Measurements from ENCODE around the gene LRRC56. TPM values are rescaled to one million over a fixed set of nuclear protein-coding genes. Genes with fewer than 3 reads are reported as not detected.

Gene LRRC56
- total and polyA plus RNA-seq, 4 donors: 0.25 to 1.5 (median 1.2) TPM

GRCh38 chr11:499201-500076, 37.9 kb upstream of the LRRC56 start:
- intact Hi-C loops (cut with DNase I): loop anchor here in 1 of 2 donors (10.0 kb wide), 1 partner anchor 45 kb away; the partner anchor contains the start of gene PTDSS2
- no peak overlapping the region for H3K27ac ChIP-seq (ENCODE audit: low read depth in 1 of 2, low read length in 2 of 2)
- H3K4me3 ChIP-seq (ENCODE audit: low read length in 2 of 2): no peak overlapping the region
- 91 to 94% methylated on average over 23 to 24 of the region's 24 CpGs for WGBS, 2 donors
- H3K9me3 ChIP-seq (ENCODE audit: control insufficient read depth, low read length): no peaks in the 10 kb centered on the region
- ATAC-seq (ENCODE audit: low FRiP score): no peak
- H3K4me1 ChIP-seq (ENCODE audit: control insufficient read depth in 1 of 2, insufficient read depth in 2 of 2, low read length in 2 of 2): no peaks in the 10 kb centered on the region
- H3K36me3 ChIP-seq (ENCODE audit: control insufficient read depth in 1 of 2, insufficient read depth in 2 of 2, low read length in 1 of 2): peaks cover 0 to 16% of the 10 kb centered on the region in 2 donors
- H3K27me3 ChIP-seq (ENCODE audit: control insufficient read depth in 1 of 2, insufficient read depth in 2 of 2, low read length in 1 of 2): no peaks in the 10 kb centered on the region
- peak; percentile 42 to 70 for DNase-seq

GRCh38 chr11:501001-501682, 36.2 kb upstream of the LRRC56 start:
- peak in 1 of 2 donors; percentile 28 for DNase-seq
- intact Hi-C loops (cut with DNase I): loop anchor here in 1 of 2 donors (10.0 kb wide), 1 partner anchor 46 kb away; the partner anchor contains the start of gene PTDSS2
- H3K27ac ChIP-seq (ENCODE audit: low read depth in 1 of 2, low read length in 2 of 2): no peak overlapping the region
- no peak overlapping the region for H3K4me3 ChIP-seq (ENCODE audit: low read length in 2 of 2)
- no peak for ATAC-seq (ENCODE audit: low FRiP score)
- peaks cover 0 to 16% of the 10 kb centered on the region in 2 donors for H3K36me3 ChIP-seq (ENCODE audit: control insufficient read depth in 1 of 2, insufficient read depth in 2 of 2, low read length in 1 of 2)
- H3K4me1 ChIP-seq (ENCODE audit: control insufficient read depth in 1 of 2, insufficient read depth in 2 of 2, low read length in 2 of 2): no peaks in the 10 kb centered on the region
- H3K9me3 ChIP-seq (ENCODE audit: control insufficient read depth, low read length): no peaks in the 10 kb centered on the region
- H3K27me3 ChIP-seq (ENCODE audit: control insufficient read depth in 1 of 2, insufficient read depth in 2 of 2, low read length in 1 of 2): no peaks in the 10 kb centered on the region
- 91% methylated on average over 24 of the region's 24 CpGs for WGBS, 2 donors

GRCh38 chr11:501683-502287, 35.5 kb upstream of the LRRC56 start:
- DNase-seq (peak in 1 of 2 donors; percentile 46), ATAC-seq (ENCODE audit: low FRiP score) (no peak)
- WGBS, 2 donors: 80 to 82% methylated on average over 19 of the region's 19 CpGs
- no peak overlapping the region for H3K27ac ChIP-seq (ENCODE audit: low read depth in 1 of 2, low read length in 2 of 2)
- intact Hi-C loops (cut with DNase I): loop anchor here in 1 of 2 donors (10.0 kb wide), 1 partner anchor 47 kb away; the partner anchor contains the start of gene PTDSS2
- H3K27me3 ChIP-seq (ENCODE audit: control insufficient read depth in 1 of 2, insufficient read depth in 2 of 2, low read length in 1 of 2): no peaks in the 10 kb centered on the region
- no peak overlapping the region for H3K4me3 ChIP-seq (ENCODE audit: low read length in 2 of 2)
- no peaks in the 10 kb centered on the region for H3K4me1 ChIP-seq (ENCODE audit: control insufficient read depth in 1 of 2, insufficient read depth in 2 of 2, low read length in 2 of 2)
- H3K9me3 ChIP-seq (ENCODE audit: control insufficient read depth, low read length): no peaks in the 10 kb centered on the region
- H3K36me3 ChIP-seq (ENCODE audit: control insufficient read depth in 1 of 2, insufficient read depth in 2 of 2, low read length in 1 of 2): peaks cover 0 to 16% of the 10 kb centered on the region in 2 donors

- H3K4me3 ChIP-seq (ENCODE audit: low read length in 2 of 2): no peak overlapping the region
- H3K36me3 ChIP-seq (ENCODE audit: control insufficient read depth in 1 of 2, insufficient read depth in 2 of 2, low read length in 1 of 2): peaks cover 0 to 14% of the 10 kb centered on the region in 2 donors
- peak overlapping the region in 1 of 2 donors; percentile 4 for H3K27ac ChIP-seq (ENCODE audit: low read depth in 1 of 2, low read length in 2 of 2)
- DNase-seq (peak in 1 of 2 donors; percentile 50), ATAC-seq (ENCODE audit: low FRiP score) (no peak)
- H3K9me3 ChIP-seq (ENCODE audit: control insufficient read depth, low read length): no peaks in the 10 kb centered on the region
- intact Hi-C loops (cut with DNase I): loop anchor here in 1 of 2 donors (10.0 kb wide), 1 partner anchor 48 kb away; the partner anchor contains the start of gene PTDSS2
- no peaks in the 10 kb centered on the region for H3K27me3 ChIP-seq (ENCODE audit: control insufficient read depth in 1 of 2, insufficient read depth in 2 of 2, low read length in 1 of 2)
- 68 to 72% methylated on average over 9 to 10 of the region's 10 CpGs for WGBS, 2 donors
- H3K4me1 ChIP-seq (ENCODE audit: control insufficient read depth in 1 of 2, insufficient read depth in 2 of 2, low read length in 2 of 2): no peaks in the 10 kb centered on the region
These were observed 34.8 kb upstream of the LRRC56 start for GRCh38 chr11:502288-503178.

- Histone ChIP-seq H3K9me3 (ENCODE audit: control insufficient read depth, low read length) (no peaks in the 10 kb centered on the region), H3K27ac (ENCODE audit: low read depth in 1 of 2, low read length in 2 of 2) (peak overlapping the region in 1 of 2 donors; percentile 50), H3K4me1 (ENCODE audit: control insufficient read depth in 1 of 2, insufficient read depth in 2 of 2, low read length in 2 of 2) (no peaks in the 10 kb centered on the region), H3K4me3 (ENCODE audit: low read length in 2 of 2) (peak overlapping the region in 1 of 2 donors; percentile 30), H3K36me3 (ENCODE audit: control insufficient read depth in 1 of 2, insufficient read depth in 2 of 2, low read length in 1 of 2) (peaks cover 0 to 9% of the 10 kb centered on the region in 2 donors), H3K27me3 (ENCODE audit: control insufficient read depth in 1 of 2, insufficient read depth in 2 of 2, low read length in 1 of 2) (no peaks in the 10 kb centered on the region)
- intact Hi-C loops (cut with DNase I): loop anchor here in 1 of 2 donors (10.0 kb wide), 1 partner anchor 49 kb away; the partner anchor contains the start of gene PTDSS2
- 37 to 38% methylated on average over 24 of the region's 24 CpGs for WGBS, 2 donors
- ATAC-seq (ENCODE audit: low FRiP score) (no peak), DNase-seq (peak in 1 of 2 donors; percentile 89)
These were observed 33.9 kb upstream of the LRRC56 start for GRCh38 chr11:503179-503981.

- H3K4me1 ChIP-seq (ENCODE audit: control insufficient read depth in 1 of 2, insufficient read depth in 2 of 2, low read length in 2 of 2): no peaks in the 10 kb centered on the region
- H3K27me3 ChIP-seq (ENCODE audit: control insufficient read depth in 1 of 2, insufficient read depth in 2 of 2, low read length in 1 of 2): no peaks in the 10 kb centered on the region
- intact Hi-C loops (cut with DNase I): loop anchor here in 1 of 2 donors (10.0 kb wide), 1 partner anchor 50 kb away; the partner anchor contains the start of gene PTDSS2
- WGBS, 2 donors: 1 to 3% methylated on average over 67 to 72 of the region's 72 CpGs
- H3K4me3 ChIP-seq (ENCODE audit: low read length in 2 of 2): peak overlapping the region; percentile 11 to 30
- DNase-seq (peak in 1 of 2 donors; percentile 71), ATAC-seq (ENCODE audit: low FRiP score) (no peak)
- H3K27ac ChIP-seq (ENCODE audit: low read depth in 1 of 2, low read length in 2 of 2): peak overlapping the region in 1 of 2 donors; percentile 50
- H3K9me3 ChIP-seq (ENCODE audit: control insufficient read depth, low read length): no peaks in the 10 kb centered on the region
- peaks cover 0 to 6% of the 10 kb centered on the region in 2 donors for H3K36me3 ChIP-seq (ENCODE audit: control insufficient read depth in 1 of 2, insufficient read depth in 2 of 2, low read length in 1 of 2)
These were observed 33.0 kb upstream of the LRRC56 start for GRCh38 chr11:504053-504993.

All from aorta (tissue), 5 donors.